SK-N-SH (cell line): ENCODE measurements around the gene TNRC6C.

Source experiments
- CTCF ChIP-seq: fragments of 200-600 bp; sonication (generic); IDR thresholded peaks from 2 replicates; pipeline ENCODE4 v1.6.1; 2017; ENCODE audit warnings: antibody characterized with exemption, mild to moderate bottlenecking, moderate library complexity
- JUND ChIP-seq: IDR thresholded peaks from 2 replicates; pipeline ENCODE4 v1.4.0; 2012
- USF1 ChIP-seq: IDR thresholded peaks from 2 replicates; pipeline ENCODE4 v1.4.0; 2012; ENCODE audit warnings: low read depth, borderline replicate concordance
- USF2 ChIP-seq: fragments of 150-350 bp; IDR thresholded peaks from 2 replicates; pipeline ENCODE4 v1.6.1; 2017; ENCODE audit warnings: antibody characterized with exemption, low read length, low read depth, borderline replicate concordance
- TF ChIP-seq, protein P1 (sequence below): IDR thresholded peaks from 2 replicates; pipeline ENCODE4 v1.4.0; 2012; ENCODE audit warnings: low read depth

GRCh38 chr17:77942112-77942988 is 16.2 kb upstream of the TNRC6C start:
- TF ChIP-seq CTCF (no peak), USF1 (no peak), JUND (no peak), USF2 (no peak)
- TF ChIP-seq, protein P1, sequence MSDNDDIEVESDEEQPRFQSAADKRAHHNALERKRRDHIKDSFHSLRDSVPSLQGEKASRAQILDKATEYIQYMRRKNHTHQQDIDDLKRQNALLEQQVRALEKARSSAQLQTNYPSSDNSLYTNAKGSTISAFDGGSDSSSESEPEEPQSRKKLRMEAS, result no peak
